Esophagus muscularis mucosa (tissue), 4 donors: ENCODE results near the gene CHST12. TPM values are rescaled to one million over a fixed set of nuclear protein-coding genes. Genes with fewer than 3 reads are reported as not detected.
A peak's percentile ranks its signal among the peaks of the same experiment; 100 is the strongest.

ENCODE experiments used
- DNase-seq: peaks from one replicate; pipeline ENCODE4 v3.0.0-alpha.2; 2017; ENCODE audit errors: extremely low spot score
- H3K27ac ChIP-seq, 4 donors: fragments of 200-600 bp; sonication (generic); replicated peaks in 1 of 4; 1 replicate in 3 of 4; 2 replicates in 1 of 4; pipeline ENCODE4 v1.5.1; 2016 to 2019; ENCODE audit warnings: mild to moderate bottlenecking in 1 of 4
- H3K27me3 ChIP-seq, 4 donors: fragments of 200-600 bp; sonication (generic); one replicate each; pipeline versions ENCODE4 v1.5.1 to v1.6.0; 2016 to 2019
- H3K36me3 ChIP-seq, 4 donors: fragments of 200-600 bp; sonication (generic); one replicate each; pipeline ENCODE4 v1.5.1; 2016 to 2019
- H3K4me1 ChIP-seq, 4 donors: fragments of 200-600 bp; sonication (generic); one replicate each; pipeline ENCODE4 v1.5.1; 2016 to 2019
- H3K4me3 ChIP-seq, 4 donors: fragments of 200-600 bp; sonication (generic); 1 replicate in 2 of 4; 2 replicates in 2 of 4; pipeline ENCODE4 v1.5.1; 2016 to 2019; ENCODE audit warnings: mild to moderate bottlenecking in 4 of 4, moderate library complexity in 1 of 4
- H3K9me3 ChIP-seq, 4 donors: fragments of 200-600 bp; sonication (generic); 1 replicate in 3 of 4; 2 replicates in 1 of 4; pipeline ENCODE4 v1.5.1; 2016 to 2019
- EP300 ChIP-seq: sonication (generic); formaldehyde crosslinking; IDR thresholded peaks from one replicate; pipeline ENCODE4 v1.6.1; 2017; ENCODE audit warnings: antibody characterized with exemption
- POLR2A ChIP-seq: fragments of 450-650 bp; IDR thresholded peaks from one replicate; pipeline ENCODE4 v1.6.1; 2017; ENCODE audit warnings: antibody characterized with exemption, moderate library complexity, mild to moderate bottlenecking, low read depth
- POLR2AphosphoS5 ChIP-seq, 2 donors: sonication (generic); formaldehyde crosslinking; IDR thresholded peaks; one replicate each; pipeline ENCODE4 v1.6.1; 2017; ENCODE audit warnings: antibody characterized with exemption in 2 of 2
- WGBS: methylation state at CpG from one replicate; pipeline ENCODE4 v1.1.5; 2018; 5-methylcytosine and 5-hydroxymethylcytosine counted together
- intact Hi-C: fragments of 100-400 bp; cut with DNase I; formaldehyde crosslinking; loops from one replicate; pipeline ENCODE4 v1.15.1; 2023
- total RNA-seq, 4 donors: library from RNA; depleted of rRNA; stranded (reverse); fragments of >200 nt; gene quantifications; one replicate each; pipeline versions ENCODE4 v1.1.0 to v1.2.1, GENCODE V29; 2016
- TF ChIP-seq, protein P1 (sequence below), 3 experiments: fragments of 200-600 bp in 2 of 3; fragments of 450-650 bp in 1 of 3; sonication (generic) in 2 of 3; IDR thresholded peaks; one replicate each; pipeline ENCODE4 v1.5.1; 2017 to 2019; ENCODE audit warnings: antibody characterized with exemption in 3 of 3, mild to moderate bottlenecking in 2 of 3, moderate library complexity in 1 of 3

CHST12 gene
- total RNA-seq, 4 donors from 2014 or later: 6.6 to 24.0 (median 14.8) TPM

GRCh38 chr7:2481195-2481594 lies 77.8 kb downstream of the CHST12 start:
- intact Hi-C loops: no loop called here
- Histone ChIP-seq H3K4me3 (no peak overlapping the region), H3K27me3 (peaks cover 0 to 94% (median 14%) of the 10 kb centered on the region in 4 donors), H3K36me3 (no peaks in the 10 kb centered on the region), H3K4me1 (peaks cover 22 to 32% (median 26%) of the 10 kb centered on the region in 4 donors), H3K27ac (no peak overlapping the region), H3K9me3 (peaks cover 0 to 13% (median 11%) of the 10 kb centered on the region in 4 donors)
- DNase-seq: no peak
- WGBS: 84% methylated on average over 4 of the region's 4 CpGs
- no peak for TF ChIP-seq POLR2A
- TF ChIP-seq, protein P1, sequence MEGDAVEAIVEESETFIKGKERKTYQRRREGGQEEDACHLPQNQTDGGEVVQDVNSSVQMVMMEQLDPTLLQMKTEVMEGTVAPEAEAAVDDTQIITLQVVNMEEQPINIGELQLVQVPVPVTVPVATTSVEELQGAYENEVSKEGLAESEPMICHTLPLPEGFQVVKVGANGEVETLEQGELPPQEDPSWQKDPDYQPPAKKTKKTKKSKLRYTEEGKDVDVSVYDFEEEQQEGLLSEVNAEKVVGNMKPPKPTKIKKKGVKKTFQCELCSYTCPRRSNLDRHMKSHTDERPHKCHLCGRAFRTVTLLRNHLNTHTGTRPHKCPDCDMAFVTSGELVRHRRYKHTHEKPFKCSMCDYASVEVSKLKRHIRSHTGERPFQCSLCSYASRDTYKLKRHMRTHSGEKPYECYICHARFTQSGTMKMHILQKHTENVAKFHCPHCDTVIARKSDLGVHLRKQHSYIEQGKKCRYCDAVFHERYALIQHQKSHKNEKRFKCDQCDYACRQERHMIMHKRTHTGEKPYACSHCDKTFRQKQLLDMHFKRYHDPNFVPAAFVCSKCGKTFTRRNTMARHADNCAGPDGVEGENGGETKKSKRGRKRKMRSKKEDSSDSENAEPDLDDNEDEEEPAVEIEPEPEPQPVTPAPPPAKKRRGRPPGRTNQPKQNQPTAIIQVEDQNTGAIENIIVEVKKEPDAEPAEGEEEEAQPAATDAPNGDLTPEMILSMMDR (IDR thresholded peaks at IDR 0.05): no peak
- no peak for TF ChIP-seq EP300
- TF ChIP-seq POLR2AphosphoS5 (IDR thresholded peaks at IDR 0.05): no peak

- WGBS: 73% methylated on average over 10 of the region's 10 CpGs
- TF ChIP-seq POLR2A: no peak
- DNase-seq: no peak
- intact Hi-C loops: no loop called here
- Histone ChIP-seq H3K9me3 (peaks cover 0 to 13% (median 11%) of the 10 kb centered on the region in 4 donors), H3K27me3 (peaks cover 0 to 89% (median 6%) of the 10 kb centered on the region in 4 donors), H3K27ac (no peak overlapping the region), H3K4me3 (no peak overlapping the region), H3K36me3 (no peaks in the 10 kb centered on the region), H3K4me1 (peaks cover 25 to 28% (median 28%) of the 10 kb centered on the region in 4 donors)
These were observed 79.5 kb downstream of the CHST12 start for GRCh38 chr7:2482725-2483451.

- 43% methylated on average over 5 of the region's 5 CpGs for WGBS
- TF ChIP-seq EP300: no peak
- TF ChIP-seq, protein P1 (IDR thresholded peaks at IDR 0.05): no peak
- TF ChIP-seq POLR2A: no peak
- no peak for TF ChIP-seq POLR2AphosphoS5 (IDR thresholded peaks at IDR 0.05)
- peaks cover 0 to 88% (median 2%) of the 10 kb centered on the region in 4 donors for H3K27me3 ChIP-seq
- intact Hi-C loops: no loop called here
- no peak overlapping the region for H3K27ac ChIP-seq
- peaks cover 25 to 28% (median 28%) of the 10 kb centered on the region in 4 donors for H3K4me1 ChIP-seq
- DNase-seq: no peak
- no peak overlapping the region for H3K4me3 ChIP-seq
- H3K36me3 ChIP-seq: no peaks in the 10 kb centered on the region
- peaks cover 0 to 13% (median 11%) of the 10 kb centered on the region in 4 donors for H3K9me3 ChIP-seq
These were observed 80.1 kb downstream of the CHST12 start for GRCh38 chr7:2483494-2483893.

GRCh38 chr7:2484868-2485267 lies 81.5 kb downstream of the CHST12 start:
- peaks cover 0 to 85% (median 0%) of the 10 kb centered on the region in 4 donors for H3K27me3 ChIP-seq
- H3K9me3 ChIP-seq: peaks cover 0 to 13% (median 11%) of the 10 kb centered on the region in 4 donors
- H3K4me1 ChIP-seq: peaks cover 30 to 34% (median 32%) of the 10 kb centered on the region in 4 donors
- WGBS: 81% methylated on average over 11 of the region's 12 CpGs
- no peak for TF ChIP-seq POLR2AphosphoS5 (IDR thresholded peaks at IDR 0.05)
- H3K4me3 ChIP-seq: no peak overlapping the region
- intact Hi-C loops: no loop called here
- H3K27ac ChIP-seq: no peak overlapping the region
- no peak for DNase-seq
- no peaks in the 10 kb centered on the region for H3K36me3 ChIP-seq

- Histone ChIP-seq H3K4me1 (peaks cover 31 to 40% (median 34%) of the 10 kb centered on the region in 4 donors), H3K9me3 (peaks cover 0 to 11% (median 10%) of the 10 kb centered on the region in 4 donors), H3K36me3 (no peaks in the 10 kb centered on the region), H3K4me3 (no peak overlapping the region), H3K27me3 (peaks cover 0 to 59% (median 0%) of the 10 kb centered on the region in 4 donors), H3K27ac (peak overlapping the region in 3 of 4 donors; percentile 34 to 48 (median 36))
- TF ChIP-seq POLR2AphosphoS5 (IDR thresholded peaks at IDR 0.05) (no peak), POLR2A (no peak), EP300 (no peak)
- TF ChIP-seq, protein P1 (IDR thresholded peaks at IDR 0.05): no peak
- no peak for DNase-seq
- 46% methylated on average over 9 of the region's 14 CpGs for WGBS
- intact Hi-C loops: no loop called here
These were observed 84.3 kb downstream of the CHST12 start for GRCh38 chr7:2487586-2488271.
